Kasumi-1 (cell line): ENCODE results near the gene ARPC5.

Source experiments
- DNase-seq, 2 experiments: peaks; one replicate each; lab custom pipeline; 2025; lab: John Stamatoyannopoulos, UW

ARPC5 gene

DNA sequence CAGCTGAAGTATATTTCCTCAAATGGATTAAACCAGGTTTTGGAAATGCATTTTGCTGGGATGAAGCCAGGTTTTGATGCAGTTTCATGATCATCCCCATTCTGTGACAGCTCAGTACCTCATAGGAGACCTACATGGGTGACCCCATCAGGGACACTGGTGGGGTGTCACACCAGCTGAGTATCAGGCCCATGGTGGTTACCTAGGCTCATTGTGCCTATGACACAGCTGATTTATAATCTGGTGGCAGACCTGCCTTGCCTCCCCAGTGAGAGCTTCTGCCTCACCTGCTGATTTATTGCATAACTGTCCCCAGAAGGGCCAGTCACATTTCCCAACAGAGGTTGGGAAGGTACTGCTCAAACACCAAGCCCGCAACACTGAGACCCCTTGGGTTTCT is 49.1 kb downstream of the ARPC5 start:
- DNase-seq = no peak

DNA sequence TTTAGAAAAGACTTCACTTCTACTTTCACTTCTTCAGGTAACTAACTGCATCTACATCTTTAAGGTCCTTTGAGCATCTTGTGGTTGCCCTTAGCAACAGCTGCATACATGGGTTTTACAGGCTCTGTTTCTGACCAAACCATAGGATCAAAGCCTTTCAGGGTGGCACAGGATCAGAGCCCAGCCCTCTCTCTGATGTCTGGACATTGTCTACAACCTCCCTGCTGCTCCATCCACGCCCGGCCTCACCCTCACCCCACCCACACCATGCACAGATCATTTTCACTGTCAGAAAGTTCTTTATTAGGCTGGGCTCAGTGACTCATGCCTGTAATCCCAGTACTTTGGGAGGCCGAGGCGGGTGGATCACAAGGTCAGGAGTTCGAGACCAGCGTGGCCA is 50.5 kb downstream of the ARPC5 start:
- DNase-seq = no peak

DNA sequence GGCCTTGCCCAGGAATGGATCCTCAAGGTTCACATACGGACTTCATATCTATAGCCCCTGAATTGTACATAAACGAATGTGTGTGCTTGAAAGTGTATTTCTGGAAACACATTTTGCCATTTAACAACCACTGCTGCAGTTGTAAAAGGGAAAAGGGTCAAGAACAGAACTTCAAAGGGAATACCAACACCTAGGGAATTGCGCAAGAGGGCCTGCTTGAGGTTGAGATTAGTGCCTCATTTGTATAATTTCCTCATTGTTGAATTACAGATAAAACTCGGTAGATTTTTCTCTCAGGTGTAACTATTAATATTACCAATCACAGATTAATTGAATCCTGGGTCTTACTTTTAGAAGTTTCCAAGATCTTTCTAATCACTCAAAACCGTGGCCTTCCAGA is 51.4 kb downstream of the ARPC5 start:
- DNase-seq = no peak

DNA sequence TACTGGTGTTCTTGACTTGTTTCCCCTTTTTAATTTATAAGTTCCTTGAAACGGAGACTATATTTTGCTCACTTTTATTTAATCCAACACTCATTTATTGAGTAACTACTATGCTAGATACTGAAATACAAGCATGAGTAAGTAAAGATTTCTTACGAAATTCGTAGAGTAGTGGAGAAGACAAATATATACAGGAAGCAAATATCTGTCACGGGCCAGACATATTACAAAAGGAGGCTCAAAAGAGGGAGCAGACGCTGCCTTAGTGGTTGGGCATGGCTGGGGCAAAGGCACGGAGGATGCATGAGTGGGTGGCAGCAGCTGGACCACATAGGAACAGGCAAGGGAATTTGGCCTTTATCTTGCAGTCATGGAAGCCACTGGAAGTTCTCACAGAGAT is 52.1 kb downstream of the ARPC5 start:
- peak; percentile 68 to 81 for DNase-seq

DNA sequence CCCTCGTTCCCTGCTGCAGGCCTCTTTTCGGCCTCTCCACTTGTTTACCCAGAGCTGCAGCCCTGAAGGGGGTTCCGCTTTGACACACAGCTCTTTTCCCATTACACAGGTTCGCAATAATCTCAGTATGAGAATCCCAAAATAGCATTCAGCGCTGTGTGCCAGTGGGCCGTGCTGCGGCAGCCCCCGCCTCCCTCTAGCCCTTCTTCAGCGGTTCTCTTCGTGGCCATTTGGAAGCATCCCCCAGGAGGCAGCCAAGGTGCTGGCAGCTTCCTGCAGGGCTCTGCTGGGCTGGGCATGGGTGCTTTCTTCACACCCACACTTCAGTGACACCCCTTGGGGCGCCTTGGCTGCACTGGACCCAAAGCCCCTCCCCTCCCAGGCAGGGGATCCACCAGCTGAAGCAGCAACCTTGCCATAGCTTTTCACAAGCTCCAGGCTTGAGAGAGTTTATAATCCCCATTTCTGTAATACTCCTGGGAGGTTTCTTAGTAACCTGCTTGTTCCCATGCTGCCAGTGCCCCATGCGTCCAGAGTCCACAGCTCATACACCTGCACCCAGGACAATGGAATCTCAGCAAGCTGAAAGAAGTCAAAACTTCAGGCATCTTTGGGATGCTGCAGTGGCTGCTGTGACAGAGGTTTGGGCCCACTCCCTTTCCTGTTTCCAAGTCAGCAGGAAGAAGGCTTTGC is 53.4 kb downstream of the ARPC5 start:
- DNase-seq = no peak

DNA sequence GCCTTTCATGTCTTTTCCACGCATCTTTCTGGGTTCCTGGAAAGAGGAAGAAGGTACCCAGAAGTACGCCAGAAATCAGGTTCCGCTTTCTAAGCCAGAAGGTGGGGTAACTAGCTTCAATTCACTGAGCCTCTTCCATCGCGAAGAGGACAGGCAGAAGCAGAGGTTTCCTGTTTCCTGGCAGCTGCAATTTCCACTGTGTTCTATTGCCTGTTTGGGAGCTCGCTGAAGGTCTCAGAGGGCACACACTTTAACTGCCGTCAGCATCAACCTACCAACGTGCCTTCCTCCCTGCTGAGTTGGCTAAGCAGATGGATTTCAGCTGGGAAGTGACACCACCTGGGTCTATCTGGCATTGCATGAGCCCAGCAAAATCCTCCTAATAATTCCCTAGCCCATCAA is 55.3 kb downstream of the ARPC5 start:
- DNase-seq = peak; percentile 98 to 99

DNA sequence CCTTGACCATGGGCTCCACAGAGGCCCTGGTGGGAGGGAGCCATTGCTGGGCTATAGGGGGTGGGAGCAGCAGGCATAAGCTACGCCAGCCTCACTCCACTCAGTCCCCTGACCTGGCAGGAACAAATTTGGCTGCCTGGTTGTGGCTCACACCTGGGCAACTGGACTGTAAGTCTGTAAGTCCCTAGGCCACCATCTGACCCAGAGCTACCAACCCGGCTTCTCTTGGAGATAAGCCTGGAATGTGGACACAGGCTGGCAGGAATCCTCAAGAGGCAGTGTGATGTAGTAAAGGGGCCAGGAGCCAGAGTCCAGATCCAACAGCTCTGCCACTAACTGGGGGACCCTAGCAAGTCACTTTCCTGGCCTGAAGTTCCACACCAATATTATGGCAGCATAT is 56.7 kb downstream of the ARPC5 start:
- DNase-seq = no peak

DNA sequence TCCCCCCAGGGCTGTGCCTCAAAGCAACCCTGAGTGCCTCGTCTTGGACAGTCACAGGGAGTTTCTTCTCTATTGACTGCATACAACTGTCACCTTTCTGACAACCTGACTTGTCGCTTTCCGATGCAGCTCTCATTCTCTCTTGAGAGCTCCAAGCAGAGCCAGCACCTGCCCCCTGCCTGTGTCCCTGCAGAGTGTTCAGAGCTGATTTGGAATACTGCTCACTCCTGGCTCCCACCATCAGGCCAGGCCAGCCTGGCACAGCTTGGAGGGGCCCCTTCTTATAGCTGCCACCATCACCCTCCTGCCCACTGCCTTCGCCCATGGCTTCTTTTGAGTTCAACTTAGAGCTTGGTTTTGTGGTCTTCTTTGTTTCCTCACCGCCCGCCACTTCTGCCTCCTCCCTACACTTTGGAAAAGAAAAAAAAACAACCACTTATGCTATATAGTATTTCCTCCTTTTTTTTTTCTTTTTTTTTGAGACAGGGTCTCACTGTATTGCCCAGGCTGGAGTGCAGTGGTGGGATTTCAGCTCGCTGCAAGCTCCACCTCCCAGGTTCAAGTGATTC is 57.6 kb downstream of the ARPC5 start:
- peak; percentile 14 to 30 for DNase-seq

DNA sequence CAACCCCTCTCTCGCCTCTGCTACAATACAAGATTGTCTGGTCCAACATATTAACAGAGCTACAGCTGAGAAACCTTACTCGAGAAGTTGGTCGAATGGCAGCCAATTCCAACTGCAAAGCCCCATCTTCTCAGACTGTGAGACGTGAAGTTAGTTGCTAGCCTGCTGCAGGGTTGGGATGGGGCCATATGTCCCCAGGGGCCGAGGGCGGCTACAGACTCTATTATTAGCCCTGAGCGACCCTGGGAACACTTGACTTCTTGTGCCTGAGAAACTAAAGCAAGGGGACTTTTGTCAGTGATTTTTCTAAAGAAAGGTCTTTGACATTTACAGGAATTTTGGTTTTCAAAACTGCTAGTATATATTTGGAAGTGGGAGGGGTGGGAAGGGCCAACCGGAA is 59.0 kb downstream of the ARPC5 start:
- DNase-seq = no peak

DNA sequence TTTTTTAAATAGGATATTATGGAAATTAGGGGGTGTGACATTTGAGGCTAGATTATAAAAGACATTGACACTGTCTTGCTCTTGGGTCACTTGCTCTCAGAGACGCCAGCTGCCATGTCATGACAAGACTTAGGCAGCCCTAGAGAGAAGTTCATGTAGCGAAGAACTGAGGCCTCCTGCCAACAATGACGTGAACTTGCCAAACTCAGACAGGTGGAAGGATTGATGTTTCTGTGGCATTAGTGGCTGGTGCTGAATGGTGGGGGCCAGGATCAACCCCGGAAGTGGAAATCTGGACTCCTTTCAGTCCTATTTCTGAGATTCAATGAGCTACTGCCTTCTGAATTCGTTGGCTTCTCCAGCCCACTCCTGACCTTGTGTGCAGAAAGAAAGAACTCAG is 60.0 kb downstream of the ARPC5 start:
- no peak for DNase-seq

DNA sequence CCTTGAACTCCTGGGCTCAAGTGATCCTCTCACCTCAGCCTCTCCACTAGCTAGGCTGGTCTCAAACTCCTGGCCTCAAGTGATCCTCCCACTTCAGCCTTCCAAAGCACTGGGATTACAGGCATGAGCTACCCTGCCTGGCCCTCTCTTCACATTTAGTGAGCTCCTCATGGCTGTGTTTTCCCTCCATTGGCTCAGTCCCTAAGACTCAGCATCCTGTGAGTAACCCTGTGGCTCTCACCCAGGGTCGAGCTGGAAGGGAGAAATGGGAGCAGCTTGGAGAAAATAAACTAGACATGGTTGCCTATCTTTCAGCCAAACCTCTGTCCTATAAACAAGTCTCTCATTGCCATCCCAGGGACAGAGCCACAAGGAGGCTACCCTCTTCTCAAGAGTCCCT is 62.9 kb downstream of the ARPC5 start:
- no peak for DNase-seq

DNA sequence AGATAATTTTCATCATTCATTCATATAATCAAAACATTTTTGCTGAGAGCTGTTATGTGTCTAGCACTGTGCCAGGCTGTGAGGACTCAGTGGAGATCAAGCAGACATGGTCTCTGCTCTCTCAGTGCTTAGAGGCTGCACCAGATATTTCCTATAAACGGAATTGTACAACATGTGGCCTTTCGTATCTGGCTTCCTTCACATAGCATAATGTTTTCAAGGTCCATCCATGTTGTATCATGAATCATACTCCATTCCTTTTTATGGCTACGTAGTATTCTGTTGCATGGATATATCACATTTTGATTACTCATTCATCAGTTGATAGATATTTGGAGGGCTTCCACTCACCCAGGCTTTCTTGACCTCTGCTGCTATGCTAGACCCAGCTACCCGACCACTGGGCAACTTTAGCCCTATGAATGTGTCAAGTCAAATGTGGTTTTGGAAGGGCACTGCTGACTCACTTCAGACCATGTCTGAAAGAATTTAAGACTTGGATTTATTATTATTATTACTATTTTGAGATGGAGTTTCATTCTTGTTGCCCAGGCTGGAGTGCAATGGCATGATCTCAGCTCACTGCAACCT is 63.8 kb downstream of the ARPC5 start:
- DNase-seq = no peak
